CD1c-positive myeloid dendritic cell (primary cell): Measurements from ENCODE around the gene MAP2K3.

Experiments
- DNase-seq: peaks from one replicate; pipeline ENCODE4 v3.0.0-alpha.2; 2016; ENCODE audit errors: extremely low spot score

Gene MAP2K3

GRCh38 chr17:21284319-21285163 is at the start of gene MAP2K3:
TSS of gene MAP2K3 (plus strand) at chr17:21284711. CDS start at chr17:21284921, 210 bp downstream.
- peak; percentile 99 for DNase-seq

DNA sequence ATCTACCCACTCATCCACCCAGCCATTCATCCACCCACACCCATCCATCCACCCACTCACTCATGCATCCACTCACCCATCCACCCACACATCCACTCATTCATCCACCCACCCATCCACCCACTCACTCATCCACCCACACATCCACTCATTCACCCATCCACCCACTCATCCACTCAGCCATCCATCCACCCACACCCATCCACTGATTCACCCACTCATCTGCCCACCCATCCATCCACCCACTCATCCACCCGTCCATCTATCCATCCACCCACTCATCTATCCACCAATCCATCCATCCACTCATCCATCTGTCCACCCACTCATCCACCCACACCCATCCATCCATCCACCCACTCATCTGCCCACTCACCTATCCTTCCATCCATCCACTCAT is 48.6 kb upstream of the MAP2K3 start:
- no peak for DNase-seq

GRCh38 chr17:21239680-21240368 is 44.7 kb upstream of the MAP2K3 start:
- no peak for DNase-seq

DNA sequence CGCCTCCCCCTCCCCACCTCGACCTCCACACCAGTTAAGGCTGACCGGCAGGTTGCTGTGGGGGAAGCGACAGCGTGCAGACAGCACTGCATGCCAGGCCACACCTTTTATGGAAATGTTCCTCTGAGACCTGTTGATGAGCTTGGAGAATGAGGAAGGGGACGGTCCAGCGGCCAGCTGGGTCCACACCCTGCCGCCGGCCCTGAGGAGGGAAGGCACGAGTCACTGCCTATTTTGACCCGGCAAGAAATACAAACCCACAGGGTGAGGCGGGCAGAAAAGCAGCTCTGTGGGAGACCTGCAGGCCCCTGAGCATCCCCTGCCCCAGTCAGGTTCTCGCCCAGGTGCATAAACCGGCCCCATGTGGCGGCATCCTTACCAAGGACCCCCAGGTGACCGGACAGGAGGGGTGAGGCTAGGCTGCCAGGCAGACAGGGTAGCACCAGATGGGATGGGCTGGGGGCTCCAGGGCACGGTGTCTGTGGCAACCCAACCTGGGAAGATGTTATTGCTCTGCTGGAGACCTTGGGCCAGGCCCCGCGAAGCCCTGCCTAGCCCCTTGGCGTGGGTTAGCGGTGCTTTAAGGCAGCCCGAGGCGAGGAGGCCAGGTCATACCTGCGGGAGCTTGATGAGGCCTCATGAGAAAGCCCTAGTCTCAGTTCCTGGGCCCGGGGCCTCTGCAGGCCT is 44.0 kb upstream of the MAP2K3 start:
- DNase-seq: no peak

DNA sequence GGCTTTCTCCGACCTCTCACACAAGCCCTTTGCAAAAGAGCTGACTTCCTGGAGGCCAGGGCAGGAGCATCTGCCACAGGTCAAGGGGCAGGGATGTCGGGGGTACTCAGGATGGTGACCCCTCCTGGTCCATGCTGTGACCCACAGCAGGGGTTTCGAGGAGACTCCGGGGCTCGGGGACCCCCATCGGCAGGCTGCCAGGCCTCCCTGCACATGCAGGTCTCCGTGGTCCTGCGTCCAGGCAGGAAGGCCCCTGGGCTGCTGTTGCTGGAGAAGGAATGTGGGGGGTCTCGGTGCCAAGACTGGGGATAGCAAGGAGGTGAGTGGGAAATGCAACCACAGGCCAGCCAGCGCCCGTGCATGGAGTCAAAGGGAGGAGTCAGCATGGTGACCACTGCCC is 42.9 kb upstream of the MAP2K3 start:
- DNase-seq: no peak

DNA sequence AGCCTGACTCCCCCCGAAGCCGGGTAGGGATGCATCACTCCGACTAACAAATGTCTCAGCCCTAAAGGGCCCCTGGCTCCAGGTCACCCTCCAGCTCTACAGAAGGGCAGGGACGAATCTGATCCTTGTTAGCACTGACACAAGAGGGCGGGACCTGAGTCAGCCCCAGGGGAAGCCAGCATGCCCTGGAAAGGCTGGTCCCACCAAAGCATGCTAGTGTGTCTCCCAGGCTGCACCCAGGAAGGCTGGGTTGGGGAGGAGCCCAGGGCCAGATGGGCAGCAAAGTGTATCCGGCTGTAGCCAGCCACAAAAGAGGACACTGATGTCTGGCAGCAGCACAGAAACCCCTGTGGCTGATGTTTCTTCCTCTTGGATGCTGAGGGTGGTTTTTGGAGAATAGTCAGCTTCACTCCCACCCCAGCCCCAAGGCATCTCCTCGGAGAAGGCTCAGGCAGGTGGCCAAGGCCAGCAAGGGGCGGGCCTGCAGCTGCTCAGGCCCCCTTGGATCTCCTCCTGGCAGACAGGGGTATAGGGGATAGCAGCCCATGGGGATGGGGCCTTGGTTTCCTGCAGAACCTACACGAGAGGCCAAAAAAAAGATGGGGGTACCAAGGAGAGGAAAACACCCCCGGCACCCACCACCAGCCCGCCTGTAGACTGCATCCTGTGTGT is 42.3 kb upstream of the MAP2K3 start:
- no peak for DNase-seq

- no peak for DNase-seq
These were observed 41.6 kb upstream of the MAP2K3 start for GRCh38 chr17:21242780-21243515.

DNA sequence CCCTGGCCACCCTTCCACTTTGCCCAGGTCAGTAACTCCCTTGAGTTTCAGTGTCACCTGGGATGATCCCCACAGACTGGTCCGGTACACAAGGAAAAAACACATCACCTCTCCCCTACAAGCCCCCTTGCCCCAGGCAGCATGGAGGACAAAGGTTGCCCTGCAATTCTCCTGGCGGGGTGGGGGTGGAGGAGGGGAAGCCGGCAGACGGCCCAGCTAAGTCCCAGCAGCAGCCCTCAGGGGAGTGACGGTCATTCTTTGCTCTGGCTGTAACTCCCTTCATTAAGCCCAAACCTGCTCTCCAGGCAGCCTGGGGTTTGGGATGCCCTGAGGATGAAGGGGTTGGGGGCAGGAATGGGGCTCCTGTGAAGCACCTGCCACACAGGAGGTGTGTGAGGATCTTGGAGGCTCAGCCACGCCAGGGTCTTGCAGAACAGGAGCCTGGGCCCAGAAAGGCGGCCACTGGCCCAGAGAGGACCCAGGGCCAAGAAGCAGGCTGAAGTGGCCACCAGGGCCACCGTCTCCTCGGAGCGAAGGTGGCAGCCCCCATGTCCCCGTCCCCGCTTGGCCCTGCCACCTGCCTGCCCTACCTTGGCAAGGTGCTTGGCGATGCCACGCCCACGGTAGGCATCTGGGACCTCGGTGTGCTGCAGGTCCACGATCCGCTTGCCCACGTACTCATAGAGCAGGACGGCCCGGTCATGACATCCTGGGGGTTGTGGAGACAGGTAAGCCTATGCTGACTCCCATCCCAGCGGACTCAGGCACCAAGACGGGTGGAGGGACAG is 40.8 kb upstream of the MAP2K3 start:
- no peak for DNase-seq

DNA sequence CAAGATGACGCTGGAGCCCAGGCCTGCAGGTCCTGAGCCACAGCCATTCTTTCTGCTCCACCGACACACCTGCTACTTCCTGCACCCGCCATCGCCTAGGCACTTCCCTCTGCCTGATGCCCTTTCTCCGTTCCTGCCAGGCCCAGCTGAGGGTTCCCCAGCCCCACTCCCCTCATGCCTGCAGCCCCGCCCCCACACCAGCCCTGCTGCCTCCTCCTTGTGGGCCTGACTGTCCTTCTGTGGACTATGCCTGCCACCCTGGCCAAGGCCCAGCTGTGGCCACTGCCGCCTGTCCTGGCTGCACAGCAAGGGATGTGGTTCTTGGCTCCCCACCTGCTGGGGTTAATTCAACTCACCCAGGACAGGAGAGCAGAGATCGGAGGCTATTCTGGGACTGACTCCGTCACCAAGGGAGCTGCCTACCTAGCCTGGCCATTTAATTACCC is 38.8 kb upstream of the MAP2K3 start:
- DNase-seq: no peak

DNA sequence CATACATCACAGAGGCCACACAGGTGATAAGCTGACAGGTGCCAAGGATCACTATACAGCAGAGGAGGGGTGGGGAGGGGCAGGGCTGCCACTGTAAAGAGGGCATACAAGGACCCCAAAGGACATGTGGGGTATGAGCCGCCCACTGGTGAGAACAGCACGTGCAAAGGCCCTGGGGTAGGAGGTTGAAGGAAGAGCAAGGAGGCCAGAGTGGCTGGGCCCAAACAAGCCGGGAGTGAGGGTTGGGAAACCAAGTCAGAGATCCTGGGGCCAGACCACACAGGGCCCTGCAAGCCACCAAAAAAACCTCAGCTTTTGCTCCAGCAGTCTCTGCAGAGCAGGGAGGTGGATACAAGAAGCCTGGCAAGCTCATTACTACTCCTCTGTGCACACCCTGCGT is 37.8 kb upstream of the MAP2K3 start:
- DNase-seq: no peak

- DNase-seq: no peak
These were observed 36.8 kb upstream of the MAP2K3 start for GRCh38 chr17:21247552-21248258.

GRCh38 chr17:21248500-21248899 is 36.0 kb upstream of the MAP2K3 start:
- no peak for DNase-seq

DNA sequence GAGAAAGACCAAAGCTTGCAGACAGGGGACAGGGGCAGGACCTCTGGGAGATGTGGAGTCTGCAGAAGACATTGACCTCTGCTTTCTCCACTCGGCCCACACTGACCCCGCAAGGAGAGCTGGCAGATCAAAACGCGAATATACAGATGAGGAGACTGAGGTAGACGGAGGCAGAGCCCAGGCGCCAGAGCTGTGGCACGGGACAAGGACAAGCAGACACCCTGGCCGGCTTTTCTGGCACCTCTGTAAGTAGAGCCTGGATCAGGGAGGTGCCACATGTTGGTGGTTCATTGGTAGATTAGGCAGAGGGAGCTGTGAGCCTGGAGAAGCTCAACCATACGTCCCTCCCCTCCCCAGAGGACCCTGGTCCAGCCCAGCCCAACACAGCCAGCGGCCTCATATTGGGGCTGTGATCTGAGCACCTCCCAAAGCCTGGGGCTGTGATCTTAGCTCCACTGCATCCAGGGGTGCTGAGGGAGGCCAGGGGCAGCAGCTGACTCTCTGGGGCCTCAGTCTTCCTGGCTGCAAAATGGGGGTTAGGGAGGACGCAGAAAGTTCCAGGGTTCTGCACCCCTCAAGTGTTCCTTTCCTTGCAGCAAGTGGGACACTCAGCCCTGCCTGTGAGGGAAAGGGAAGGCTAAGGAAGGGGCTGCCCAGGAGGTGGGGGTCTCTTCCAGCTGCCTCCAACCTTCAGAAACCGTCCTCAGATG is 35.3 kb upstream of the MAP2K3 start:
- DNase-seq: no peak

GRCh38 chr17:21249920-21250703 is 34.4 kb upstream of the MAP2K3 start:
- no peak for DNase-seq

GRCh38 chr17:21250854-21251253 is 33.7 kb upstream of the MAP2K3 start:
- no peak for DNase-seq

- no peak for DNase-seq
These were observed 33.0 kb upstream of the MAP2K3 start for GRCh38 chr17:21251337-21252010.

DNA sequence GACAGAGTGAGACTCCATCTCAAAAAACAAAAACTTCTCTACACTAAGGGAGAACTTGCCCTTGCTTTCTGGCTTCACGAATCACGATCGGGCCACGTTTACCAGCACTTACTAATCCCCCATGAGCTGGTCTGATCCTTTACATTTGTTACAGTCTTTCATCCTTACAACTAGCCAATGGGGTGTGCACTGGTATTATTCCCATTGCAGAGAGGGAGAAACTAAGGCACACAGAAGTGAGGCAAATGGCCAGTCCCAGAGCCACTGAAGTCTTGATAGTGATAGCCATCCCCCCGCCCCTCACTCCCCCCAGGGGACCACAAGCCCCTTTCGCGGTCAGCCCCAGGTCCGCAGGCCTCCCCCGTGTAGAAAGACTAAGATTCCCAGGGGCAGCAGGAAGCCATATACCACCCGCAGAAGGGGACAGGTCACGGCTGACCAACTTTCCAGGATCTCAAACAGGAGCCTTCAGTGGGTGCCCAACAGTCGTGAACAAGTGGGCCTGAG is 32.2 kb upstream of the MAP2K3 start:
- DNase-seq: no peak
